Right ventricle myocardium superior (tissue), 1 donor: ENCODE results near the gene NCOR2. TPM values are rescaled to one million over a fixed set of nuclear protein-coding genes. Genes with fewer than 3 reads are reported as not detected.

Source experiments
- ATAC-seq: fragments of 200-7000 bp; cut with Tn5 transposase; one replicate; pipeline ENCODE4 v1.9.1; 2020; ENCODE audit warnings: mild to moderate bottlenecking; ENCODE audit not compliant: poor library complexity
- DNase-seq: peaks from one replicate; pipeline ENCODE4 v3.0.0-alpha.2; 2020
- intact Hi-C: fragments of 100-400 bp; cut with DNase I; formaldehyde crosslinking; loops from one replicate; pipeline ENCODE4 v1.11.2; 2022
- total RNA-seq: library from RNA; stranded (reverse); fragmentation: NEBNext Ultra II Directional; extraction: Animal tissue kit (Norgen Biotek cat#: 25700); gene quantifications from one replicate; pipeline ENCODE4 v1.2.1, GENCODE V29; 2021
- donor health status: DM: no; HTN: yes; CAD: no; lungs with severe emphysema.

The NCOR2 gene
- total RNA-seq, 1 donor from 2014 or later, result 133 TPM

DNA sequence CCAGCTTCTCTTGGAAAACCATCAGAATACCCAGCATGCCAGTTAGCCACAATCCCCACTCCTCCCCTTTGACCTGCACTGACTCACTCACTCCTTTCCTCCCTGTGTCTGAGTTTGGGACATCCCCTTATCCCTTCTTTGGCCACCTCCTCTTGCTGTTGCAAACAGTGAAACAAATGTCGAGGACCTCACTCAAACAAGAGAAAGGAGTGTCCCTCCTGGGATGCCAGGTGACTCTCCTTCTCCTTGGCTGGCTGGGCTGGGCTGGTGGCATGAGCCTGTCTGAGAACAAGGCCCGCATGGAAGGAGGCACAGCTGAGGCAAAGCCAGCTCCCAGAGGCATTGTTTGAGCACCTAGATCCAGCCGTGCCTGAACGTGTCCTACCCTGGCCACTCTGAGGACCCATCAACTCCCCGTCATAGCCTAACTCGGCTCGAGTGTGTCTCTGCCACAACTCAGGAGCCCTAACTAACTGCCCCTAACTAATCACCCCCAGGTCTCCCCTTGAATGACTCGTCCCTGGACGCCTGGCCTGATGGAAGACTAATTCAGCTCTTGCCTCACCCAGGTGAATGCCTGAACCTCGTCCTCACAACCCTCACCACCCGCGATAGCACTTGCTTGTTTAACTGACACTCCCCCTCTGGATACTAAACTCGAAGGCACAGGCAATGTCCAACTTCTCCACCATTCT is 43.0 kb downstream of the NCOR2 start:
- intact Hi-C loops, result loop anchor here (5.0 kb wide), 1 partner anchor 33 kb away; no protein-coding TSS in a partner anchor
- no peak for DNase-seq
- no peak for ATAC-seq

DNA sequence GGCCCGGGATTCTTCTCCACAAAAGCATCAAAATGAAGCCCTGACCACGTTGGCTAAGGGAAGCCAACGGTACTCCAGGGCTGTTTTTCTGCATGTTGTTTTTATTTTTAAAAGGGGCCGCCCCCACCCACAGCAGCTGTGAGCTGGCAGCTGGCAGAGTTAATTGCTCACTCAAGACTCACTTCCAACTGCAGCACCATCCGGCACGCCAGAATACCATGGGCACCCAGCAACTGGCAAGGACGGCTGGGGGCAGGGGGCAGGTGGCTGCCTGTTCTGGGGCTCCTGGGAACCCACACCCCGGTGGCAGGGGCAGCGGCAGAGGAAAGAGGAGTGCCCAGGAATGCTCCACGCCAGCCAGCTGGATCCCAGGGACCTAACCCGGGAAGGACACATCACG is 44.3 kb downstream of the NCOR2 start:
- ATAC-seq, result no peak
- intact Hi-C loops, result loop anchor here (5.0 kb wide), 1 partner anchor 34 kb away; no protein-coding TSS in a partner anchor
- DNase-seq, result peak; percentile 45

DNA sequence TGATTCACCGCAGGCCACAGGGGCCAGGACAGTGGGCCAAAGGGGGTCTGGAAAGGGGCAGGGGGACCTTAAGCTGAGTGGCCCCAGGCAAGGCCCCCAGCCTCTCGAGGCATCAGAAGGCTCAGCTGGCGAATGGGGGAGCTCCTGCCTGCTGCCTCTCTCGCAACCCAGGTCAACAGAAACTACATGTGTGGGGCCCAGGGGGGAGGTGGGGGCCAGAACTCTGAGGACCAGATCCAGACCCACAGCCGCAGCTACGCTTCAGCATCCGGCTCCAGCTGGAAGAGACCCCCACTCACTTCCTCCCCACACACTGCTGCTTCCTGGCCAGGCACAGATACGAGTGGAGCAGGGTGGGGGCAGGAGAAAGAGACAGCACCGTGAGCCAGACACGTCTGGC is 46.5 kb downstream of the NCOR2 start:
- ATAC-seq, result no peak

DNA sequence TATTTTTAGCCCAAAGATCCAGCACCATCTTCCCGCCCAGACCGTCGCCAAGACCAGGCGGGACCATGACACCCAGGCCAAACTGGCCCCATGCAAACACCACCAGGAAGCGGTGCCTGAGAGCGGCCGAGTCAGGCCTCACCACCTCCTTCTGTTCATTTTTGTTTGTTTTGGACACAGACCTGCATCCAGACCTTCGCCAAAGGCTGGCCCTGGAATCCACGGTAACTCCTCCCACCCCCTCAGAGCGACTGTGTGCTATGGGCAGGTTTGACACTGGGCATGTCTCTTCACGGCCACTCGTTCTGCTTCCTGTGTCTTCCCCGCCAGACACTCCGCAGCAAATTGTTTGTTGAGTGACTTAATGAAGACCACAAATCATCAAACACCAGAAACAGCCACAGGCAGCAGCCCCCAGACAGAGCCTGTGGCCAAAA is 47.1 kb downstream of the NCOR2 start:
- DNase-seq, result peak; percentile 65
- intact Hi-C loops, result loop anchor here (5.0 kb wide), 1 partner anchor 37 kb away; no protein-coding TSS in a partner anchor
- no peak for ATAC-seq

More for the DNA sequence above, 46.5 kb downstream of the NCOR2 start:
- peak; percentile 36 for DNase-seq
- intact Hi-C loops, result loop anchor here (5.0 kb wide), 1 partner anchor 36 kb away; no protein-coding TSS in a partner anchor

DNA sequence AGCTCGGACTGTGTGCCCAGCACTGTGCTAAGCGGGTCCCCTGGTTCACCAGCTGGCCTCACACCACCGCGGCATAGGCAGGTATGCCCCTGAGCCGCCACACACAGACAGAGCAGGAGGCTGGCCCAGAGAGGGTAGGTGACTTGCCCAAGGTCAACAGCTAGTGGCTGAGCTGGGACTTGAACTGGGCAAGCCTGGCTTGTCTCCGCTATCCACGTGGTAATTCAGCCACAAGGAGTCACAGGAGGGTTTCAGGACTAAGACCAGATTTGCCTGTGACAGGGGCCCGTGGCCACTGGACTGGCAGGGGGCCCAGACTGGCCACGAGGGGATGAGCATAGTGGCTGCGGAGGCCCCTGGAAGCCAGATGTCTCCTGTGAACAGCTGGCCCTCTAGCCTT is 47.7 kb downstream of the NCOR2 start:
- ATAC-seq (no peak), DNase-seq (peak; percentile 69)
- intact Hi-C loops, result loop anchor here (5.0 to 10.0 kb wide), 2 partner anchors 38 to 135 kb away; no protein-coding TSS in a partner anchor

DNA sequence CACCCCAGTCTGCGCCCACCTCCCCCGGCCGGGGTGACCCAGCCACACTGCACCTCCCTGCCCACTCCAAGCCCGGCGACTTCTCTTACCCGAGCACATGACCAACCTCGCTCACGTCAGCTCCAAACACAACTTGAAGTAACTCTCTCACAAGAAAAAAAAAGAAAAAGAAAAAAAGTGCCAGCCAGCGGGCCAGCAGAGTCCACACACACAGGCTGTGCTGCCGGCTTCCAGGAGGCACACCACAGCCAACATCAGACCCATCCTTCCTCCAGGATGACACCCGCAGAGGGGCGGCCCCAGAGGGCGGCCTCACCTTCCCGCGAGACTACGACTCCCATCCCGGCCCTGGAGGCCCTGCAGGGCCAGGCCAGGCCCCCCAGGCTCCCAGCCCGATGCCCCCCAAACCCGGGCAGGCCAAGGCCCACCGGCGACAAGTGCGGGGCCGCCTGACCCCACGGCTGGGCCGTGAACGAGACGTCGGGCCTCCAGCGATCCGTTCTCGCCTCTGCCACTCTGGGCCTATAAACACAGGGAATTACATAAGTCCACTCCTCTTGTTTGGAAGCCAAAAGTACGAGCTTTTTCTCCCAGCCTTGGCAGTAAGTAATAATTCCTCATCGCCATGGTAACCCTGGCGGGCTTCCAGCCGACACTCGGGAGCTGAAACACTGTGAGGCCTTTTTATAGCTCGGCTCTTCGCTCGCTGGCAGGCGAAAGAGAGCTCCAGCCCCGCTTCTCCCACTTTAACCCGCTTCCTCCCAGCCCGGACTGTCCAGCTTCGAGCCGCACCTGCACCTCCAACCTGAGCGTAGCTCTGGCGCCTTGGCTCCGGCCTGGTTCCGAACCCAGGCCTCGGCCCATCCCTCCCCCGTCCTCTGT is 49.1 kb downstream of the NCOR2 start:
- ATAC-seq, result peak; percentile 78
- intact Hi-C loops, result loop anchor here (10.0 kb wide), 1 partner anchor 133 kb away; no protein-coding TSS in a partner anchor

More for the DNA sequence above, 49.1 kb downstream of the NCOR2 start:
- DNase-seq, result peak; percentile 99
